Measurements from ENCODE around the gene BEX4. TPM values are rescaled to one million over a fixed set of nuclear protein-coding genes. Genes with fewer than 3 reads are reported as not detected.
"Not testable (repeated sequence)": the region's sequence is repeated elsewhere in the genome, so short reads cannot be mapped to it uniquely, and the experiment has no call there.

BEX4 gene
- 0.74 and 1.7 TPM in 2 replicates for total RNA-seq (2014; rRNA removed; shearing (Covaris generic))

DNA sequence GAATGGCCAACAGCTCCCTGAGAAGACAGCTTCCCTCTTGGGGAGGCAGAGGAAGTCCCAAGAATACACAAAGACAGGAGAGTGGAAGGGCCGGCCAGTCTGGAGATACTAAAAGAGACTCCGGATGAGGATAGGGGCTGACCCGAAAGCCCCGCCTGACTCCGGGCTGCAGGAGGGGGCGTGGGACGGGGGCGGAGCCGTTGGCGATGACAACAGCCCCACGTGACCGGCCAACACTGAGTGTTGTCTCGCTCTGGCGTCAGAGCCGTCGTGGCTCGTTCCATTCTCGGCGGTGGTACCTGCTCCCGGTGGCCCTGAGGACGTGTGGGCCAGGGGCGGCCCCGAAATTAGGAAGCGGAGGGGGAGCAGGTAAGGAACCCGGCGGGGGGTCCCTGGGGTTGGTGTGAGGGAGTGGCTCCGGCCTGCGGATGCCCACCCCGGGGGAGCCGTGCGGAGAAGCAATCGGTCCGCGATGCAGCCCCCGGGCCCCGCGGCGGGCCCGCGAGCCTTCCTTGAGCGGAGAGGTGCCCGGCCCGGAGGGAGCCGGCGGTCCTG, at the start of gene BEX4:
TSS of gene BEX4 (plus strand) at position 239 of the 555 bp plus-strand sequence. CDS start 1,046 bp downstream, outside the sequence.
- DNase-seq (ENCODE audit: low read depth in 1 of 2, low spot score in 2 of 2) = peak; percentile 1 to 43
- no peaks in the 10 kb centered on the region; the same call in 1 of the 2 replicates for H3K4me1 ChIP-seq (replicated peaks)

GRCh38 chrX:103170216-103170615, 44.7 kb upstream of the BEX4 start:
- no peak overlapping the region for H3K4me3 ChIP-seq
- no peaks in the 10 kb centered on the region for H3K27me3 ChIP-seq (replicated peaks)
- no peaks in the 10 kb centered on the region for H3K4me1 ChIP-seq (replicated peaks)
- no peak for DNase-seq (ENCODE audit: low read depth in 1 of 2, low spot score in 2 of 2)
- H3K27ac ChIP-seq = no peak overlapping the region
- H3K36me3 ChIP-seq = no peaks in the 10 kb centered on the region
- H3K9me3 ChIP-seq (replicated peaks) = no peaks in the 10 kb centered on the region

More for the DNA sequence above, at the start of gene BEX4:
- peak within 1 kb of the TSS; percentile 31 for H3K4me3 ChIP-seq
- H3K27ac ChIP-seq = no peak within 1 kb of the TSS
- H3K36me3 ChIP-seq = no peaks in the 10 kb centered on the region
- no peaks in the 10 kb centered on the region for H3K27me3 ChIP-seq (replicated peaks)
- H3K9me3 ChIP-seq (replicated peaks) = no peaks in the 10 kb centered on the region

DNA sequence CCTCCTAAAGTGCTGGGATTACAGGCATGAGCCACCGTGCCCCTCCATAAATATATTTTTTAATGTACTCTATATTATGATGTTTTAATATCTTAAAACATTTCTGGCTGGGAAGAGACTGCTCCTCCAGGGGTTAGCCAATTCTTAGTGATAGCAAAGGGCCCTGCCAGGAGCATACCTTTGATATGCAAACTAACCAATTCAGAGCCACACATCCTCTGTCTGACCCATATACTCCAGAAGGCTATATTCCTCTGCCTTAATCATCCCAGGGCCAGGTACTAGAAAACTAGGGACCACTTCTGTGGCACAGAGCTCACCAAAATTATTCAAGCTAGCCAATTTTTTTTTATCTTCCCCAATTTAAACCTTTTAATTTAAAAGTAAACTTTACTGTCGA, 43.6 kb upstream of the BEX4 start:
- Histone ChIP-seq H3K27ac (no peak overlapping the region), H3K4me1 (replicated peaks) (no peaks in the 10 kb centered on the region), H3K9me3 (replicated peaks) (no peaks in the 10 kb centered on the region), H3K36me3 (no peaks in the 10 kb centered on the region), H3K4me3 (no peak overlapping the region), H3K27me3 (replicated peaks) (no peaks in the 10 kb centered on the region)
- DNase-seq (ENCODE audit: low read depth in 1 of 2, low spot score in 2 of 2) = no peak

- not testable (repeated sequence) for H3K36me3 ChIP-seq; H3K4me3 ChIP-seq; H3K9me3 ChIP-seq (replicated peaks); H3K4me1 ChIP-seq (replicated peaks); DNase-seq (ENCODE audit: low read depth in 1 of 2, low spot score in 2 of 2); H3K27me3 ChIP-seq (replicated peaks); H3K27ac ChIP-seq
Observed at GRCh38 chrX:103175256-103175655, 39.7 kb upstream of the BEX4 start.

GRCh38 chrX:103175944-103176753, 38.8 kb upstream of the BEX4 start:
- no peaks in the 10 kb centered on the region for H3K27me3 ChIP-seq (replicated peaks)
- H3K36me3 ChIP-seq = no peaks in the 10 kb centered on the region
- no peak overlapping the region for H3K27ac ChIP-seq
- H3K9me3 ChIP-seq (replicated peaks) = no peaks in the 10 kb centered on the region
- DNase-seq (ENCODE audit: low read depth in 1 of 2, low spot score in 2 of 2) = peak; percentile 21 to 42
- no peak overlapping the region for H3K4me3 ChIP-seq
- H3K4me1 ChIP-seq (replicated peaks) = no peaks in the 10 kb centered on the region

- H3K4me3 ChIP-seq = no peak overlapping the region
- no peak for DNase-seq (ENCODE audit: low read depth in 1 of 2, low spot score in 2 of 2)
- no peaks in the 10 kb centered on the region for H3K9me3 ChIP-seq (replicated peaks)
- H3K27ac ChIP-seq = no peak overlapping the region
- H3K36me3 ChIP-seq = no peaks in the 10 kb centered on the region
- no peaks in the 10 kb centered on the region for H3K27me3 ChIP-seq (replicated peaks)
- H3K4me1 ChIP-seq (replicated peaks) = no peaks in the 10 kb centered on the region
Observed at GRCh38 chrX:103177556-103177955, 37.4 kb upstream of the BEX4 start.

- Histone ChIP-seq H3K4me3 (no peak overlapping the region), H3K4me1 (replicated peaks) (no peaks in the 10 kb centered on the region), H3K27ac (no peak overlapping the region), H3K27me3 (replicated peaks) (no peaks in the 10 kb centered on the region), H3K9me3 (replicated peaks) (no peaks in the 10 kb centered on the region), H3K36me3 (no peaks in the 10 kb centered on the region)
- DNase-seq (ENCODE audit: low read depth in 1 of 2, low spot score in 2 of 2) = no peak
Observed at GRCh38 chrX:103183912-103184311, 31.0 kb upstream of the BEX4 start.

DNA sequence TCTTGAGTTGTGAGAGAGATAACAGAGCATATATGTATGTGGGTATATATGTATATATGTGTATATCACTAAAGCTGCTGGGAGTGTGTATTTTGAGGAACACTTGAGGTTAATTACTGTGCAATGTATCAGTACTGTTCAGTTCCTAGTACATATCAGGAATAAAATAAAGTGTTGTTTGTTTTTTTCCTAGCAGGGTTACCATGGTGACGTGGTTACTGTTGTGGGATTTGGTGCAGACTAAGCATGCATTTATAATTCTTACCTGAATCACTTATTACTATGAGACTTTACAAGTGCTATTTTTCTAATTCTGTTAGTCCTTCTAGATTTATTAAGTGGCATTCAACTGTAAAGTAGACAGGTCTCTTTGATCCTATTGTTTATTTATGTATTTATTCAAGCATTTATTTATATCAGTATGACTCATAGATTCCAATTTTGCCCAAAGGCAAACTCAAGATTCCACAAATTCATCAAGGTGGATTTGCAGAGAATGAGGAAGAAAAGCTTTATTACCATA, 26.9 kb upstream of the BEX4 start:
- H3K27me3 ChIP-seq (replicated peaks) = no peaks in the 10 kb centered on the region
- no peak overlapping the region for H3K4me3 ChIP-seq
- no peaks in the 10 kb centered on the region for H3K9me3 ChIP-seq (replicated peaks)
- H3K27ac ChIP-seq = no peak overlapping the region
- no peaks in the 10 kb centered on the region for H3K36me3 ChIP-seq
- no peak for DNase-seq (ENCODE audit: low read depth in 1 of 2, low spot score in 2 of 2)
- no peaks in the 10 kb centered on the region for H3K4me1 ChIP-seq (replicated peaks)

GRCh38 chrX:103197721-103198306, 17.1 kb upstream of the BEX4 start:
- Histone ChIP-seq H3K36me3 (no peaks in the 10 kb centered on the region), H3K9me3 (replicated peaks) (no peaks in the 10 kb centered on the region), H3K27ac (no peak overlapping the region), H3K4me1 (replicated peaks) (no peaks in the 10 kb centered on the region), H3K27me3 (replicated peaks) (no peaks in the 10 kb centered on the region), H3K4me3 (no peak overlapping the region)
- no peak for DNase-seq (ENCODE audit: low read depth in 1 of 2, low spot score in 2 of 2)

- not testable (repeated sequence) for H3K27me3 ChIP-seq (replicated peaks); H3K27ac ChIP-seq; H3K4me1 ChIP-seq (replicated peaks); DNase-seq (ENCODE audit: low read depth in 1 of 2, low spot score in 2 of 2); H3K36me3 ChIP-seq; H3K9me3 ChIP-seq (replicated peaks); H3K4me3 ChIP-seq
Observed at GRCh38 chrX:103198668-103199067, 16.2 kb upstream of the BEX4 start.

DNA sequence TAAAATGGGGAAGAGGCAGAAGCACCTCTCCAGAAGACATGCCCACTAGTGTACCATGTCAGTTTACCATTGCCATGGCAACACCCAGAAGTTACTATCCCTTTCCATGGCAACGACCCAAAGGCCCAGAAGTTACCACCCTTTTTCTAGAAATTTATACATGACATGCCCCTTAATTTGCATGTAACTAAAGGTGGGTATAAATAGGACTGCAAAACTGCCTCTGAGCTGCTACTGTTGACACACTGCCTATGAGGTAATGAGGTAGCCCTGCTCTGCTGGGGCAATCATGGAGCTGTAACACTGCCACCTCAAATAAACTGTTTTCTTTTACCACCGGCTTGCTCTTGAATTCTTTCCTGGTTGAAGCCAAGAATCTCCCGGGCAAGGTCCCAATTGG, 13.9 kb upstream of the BEX4 start:
- Histone ChIP-seq H3K4me1 (replicated peaks) (no peaks in the 10 kb centered on the region), H3K36me3 (no peaks in the 10 kb centered on the region), H3K4me3 (no peak overlapping the region), H3K27me3 (replicated peaks) (no peaks in the 10 kb centered on the region), H3K9me3 (replicated peaks) (no peaks in the 10 kb centered on the region), H3K27ac (no peak overlapping the region)
- DNase-seq (ENCODE audit: low read depth in 1 of 2, low spot score in 2 of 2) = no peak

DNA sequence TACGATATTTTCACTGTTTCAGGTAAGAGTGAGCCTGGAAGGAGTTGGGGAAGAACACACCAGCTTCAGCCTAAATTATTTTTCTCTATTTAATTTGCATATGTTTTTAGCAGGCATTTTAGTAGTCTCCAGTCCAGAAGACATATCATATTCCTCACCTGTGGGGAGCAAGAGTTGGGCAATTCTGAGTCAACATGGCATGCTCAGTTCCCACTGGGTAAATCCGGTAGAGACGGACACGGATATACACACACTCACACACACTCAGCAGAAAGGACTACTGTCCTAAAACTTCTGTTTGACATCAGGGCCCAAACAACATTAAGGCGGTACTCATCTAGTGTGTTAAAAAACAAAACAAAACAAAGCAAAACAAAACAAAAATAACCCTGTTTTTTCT, 4.9 kb upstream of the BEX4 start:
- H3K36me3 ChIP-seq = no peaks in the 10 kb centered on the region
- no peak overlapping the region for H3K27ac ChIP-seq
- no peaks in the 10 kb centered on the region for H3K27me3 ChIP-seq (replicated peaks)
- no peaks in the 10 kb centered on the region for H3K9me3 ChIP-seq (replicated peaks)
- DNase-seq (ENCODE audit: low read depth in 1 of 2, low spot score in 2 of 2) = no peak
- H3K4me3 ChIP-seq = no peak overlapping the region
- H3K4me1 ChIP-seq (replicated peaks) = no peaks in the 10 kb centered on the region; the same call in 1 of the 2 replicates

DNA sequence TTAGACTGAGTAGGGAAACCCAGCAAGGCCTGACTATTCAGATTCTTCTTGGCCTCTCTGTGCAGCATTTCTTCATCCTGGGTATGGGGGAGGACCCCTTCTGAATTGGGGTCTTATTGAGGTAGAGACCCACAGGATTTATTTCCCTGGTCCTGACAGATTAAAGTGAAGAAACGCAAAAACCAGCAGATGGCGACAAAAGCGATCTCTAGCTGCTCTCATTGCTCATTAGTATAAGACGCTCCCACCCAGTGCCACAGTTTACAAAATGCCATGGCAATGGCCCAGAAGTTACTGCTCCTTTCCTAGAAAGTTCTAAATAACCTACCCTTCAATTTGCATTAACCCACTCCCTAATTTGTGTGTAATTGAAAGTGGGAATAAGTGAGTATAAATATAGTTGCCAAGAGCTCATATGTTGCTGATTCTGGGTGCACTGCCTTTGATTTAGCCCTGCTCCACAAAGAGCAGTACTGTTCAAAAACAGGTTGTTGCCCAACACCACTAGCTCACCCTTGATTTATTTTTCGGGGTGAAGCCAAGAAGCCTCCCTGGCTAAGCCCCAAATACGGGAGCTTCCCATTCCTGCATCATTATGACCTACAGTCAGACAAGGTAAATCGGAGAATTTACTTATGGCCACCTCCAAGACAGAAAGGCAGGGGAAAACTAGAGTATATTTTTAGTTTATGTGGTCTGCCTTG, 3.7 kb upstream of the BEX4 start:
- peak in 1 of 2 experiments; percentile 10 for DNase-seq (ENCODE audit: low read depth in 1 of 2, low spot score in 2 of 2)
- no peaks in the 10 kb centered on the region for H3K9me3 ChIP-seq (replicated peaks)
- H3K27ac ChIP-seq = no peak overlapping the region
- H3K4me3 ChIP-seq = no peak overlapping the region
- no peaks in the 10 kb centered on the region for H3K36me3 ChIP-seq
- no peaks in the 10 kb centered on the region for H3K27me3 ChIP-seq (replicated peaks)
- H3K4me1 ChIP-seq (replicated peaks) = no peaks in the 10 kb centered on the region; the same call in 1 of the 2 replicates

Measured in SJSA1 (cell line).